GM12801 (cell line): Measurements from ENCODE around the gene MYO3B.

ENCODE experiments used
- TF ChIP-seq, protein P1 (sequence below): IDR thresholded peaks from one replicate; pipeline ENCODE4 v1.5.1; 2011; ENCODE audit warnings: control low read depth; ENCODE audit not compliant: insufficient read length; ENCODE audit errors: extremely low read depth

MYO3B gene

DNA sequence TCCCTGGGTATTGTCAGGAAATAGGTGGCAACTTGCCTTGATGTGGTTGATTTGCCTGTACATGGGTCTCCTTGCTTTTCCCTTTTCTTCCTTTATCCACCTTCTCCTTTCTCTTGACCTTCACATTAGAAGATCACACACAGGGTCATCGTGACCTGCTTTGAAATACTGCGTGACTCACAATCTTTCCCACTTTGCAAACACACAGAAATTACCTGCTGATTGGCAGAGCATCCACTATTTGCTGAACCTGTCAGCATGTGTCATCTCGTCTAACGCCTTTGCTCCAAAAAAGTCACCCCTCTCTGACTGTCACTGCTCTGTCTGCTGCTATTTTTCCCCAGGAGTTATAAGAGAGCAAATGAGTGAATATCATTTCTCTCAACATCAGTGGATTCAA, 60.8 kb downstream of the MYO3B start:
- TF ChIP-seq, protein P1, sequence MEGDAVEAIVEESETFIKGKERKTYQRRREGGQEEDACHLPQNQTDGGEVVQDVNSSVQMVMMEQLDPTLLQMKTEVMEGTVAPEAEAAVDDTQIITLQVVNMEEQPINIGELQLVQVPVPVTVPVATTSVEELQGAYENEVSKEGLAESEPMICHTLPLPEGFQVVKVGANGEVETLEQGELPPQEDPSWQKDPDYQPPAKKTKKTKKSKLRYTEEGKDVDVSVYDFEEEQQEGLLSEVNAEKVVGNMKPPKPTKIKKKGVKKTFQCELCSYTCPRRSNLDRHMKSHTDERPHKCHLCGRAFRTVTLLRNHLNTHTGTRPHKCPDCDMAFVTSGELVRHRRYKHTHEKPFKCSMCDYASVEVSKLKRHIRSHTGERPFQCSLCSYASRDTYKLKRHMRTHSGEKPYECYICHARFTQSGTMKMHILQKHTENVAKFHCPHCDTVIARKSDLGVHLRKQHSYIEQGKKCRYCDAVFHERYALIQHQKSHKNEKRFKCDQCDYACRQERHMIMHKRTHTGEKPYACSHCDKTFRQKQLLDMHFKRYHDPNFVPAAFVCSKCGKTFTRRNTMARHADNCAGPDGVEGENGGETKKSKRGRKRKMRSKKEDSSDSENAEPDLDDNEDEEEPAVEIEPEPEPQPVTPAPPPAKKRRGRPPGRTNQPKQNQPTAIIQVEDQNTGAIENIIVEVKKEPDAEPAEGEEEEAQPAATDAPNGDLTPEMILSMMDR: no peak

DNA sequence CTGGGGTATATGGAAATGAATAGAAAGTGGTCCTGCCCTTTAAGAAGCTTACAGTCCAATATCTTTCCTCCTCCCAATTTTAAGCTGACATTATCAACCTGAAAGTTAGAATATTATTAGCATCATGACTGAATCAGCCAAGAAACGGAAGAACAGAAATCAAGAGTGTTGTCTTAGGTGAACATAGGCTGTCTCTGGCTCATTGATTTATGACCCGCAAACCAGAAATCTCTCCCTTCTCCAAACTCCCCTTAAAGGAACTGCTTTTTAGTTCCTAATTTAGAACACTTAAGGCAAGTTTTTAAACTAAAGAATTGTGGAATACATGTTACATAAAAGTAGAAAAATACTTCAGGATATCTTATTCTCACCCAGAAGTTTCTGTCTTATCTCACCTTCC, 62.7 kb downstream of the MYO3B start:
- TF ChIP-seq, protein P1: no peak

DNA sequence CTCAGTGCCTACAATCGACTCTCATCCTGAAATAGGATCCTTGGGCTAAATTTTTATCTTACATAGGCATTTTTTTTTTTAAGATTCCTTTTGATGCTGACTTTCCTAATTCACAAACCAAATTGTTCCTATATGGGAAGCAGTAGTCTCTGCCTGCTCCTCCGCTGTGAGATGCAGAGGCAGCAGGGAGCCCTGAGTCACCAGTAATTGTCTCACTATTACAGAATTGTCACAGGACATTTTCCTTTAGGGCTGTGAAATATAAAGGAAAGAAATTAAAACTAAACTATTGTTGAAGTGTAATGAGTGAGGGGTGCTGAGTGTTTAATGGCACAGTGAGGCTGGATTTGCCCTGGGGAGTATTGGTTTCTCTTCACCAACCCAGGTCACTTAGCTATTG, 63.8 kb downstream of the MYO3B start:
- TF ChIP-seq, protein P1: no peak

DNA sequence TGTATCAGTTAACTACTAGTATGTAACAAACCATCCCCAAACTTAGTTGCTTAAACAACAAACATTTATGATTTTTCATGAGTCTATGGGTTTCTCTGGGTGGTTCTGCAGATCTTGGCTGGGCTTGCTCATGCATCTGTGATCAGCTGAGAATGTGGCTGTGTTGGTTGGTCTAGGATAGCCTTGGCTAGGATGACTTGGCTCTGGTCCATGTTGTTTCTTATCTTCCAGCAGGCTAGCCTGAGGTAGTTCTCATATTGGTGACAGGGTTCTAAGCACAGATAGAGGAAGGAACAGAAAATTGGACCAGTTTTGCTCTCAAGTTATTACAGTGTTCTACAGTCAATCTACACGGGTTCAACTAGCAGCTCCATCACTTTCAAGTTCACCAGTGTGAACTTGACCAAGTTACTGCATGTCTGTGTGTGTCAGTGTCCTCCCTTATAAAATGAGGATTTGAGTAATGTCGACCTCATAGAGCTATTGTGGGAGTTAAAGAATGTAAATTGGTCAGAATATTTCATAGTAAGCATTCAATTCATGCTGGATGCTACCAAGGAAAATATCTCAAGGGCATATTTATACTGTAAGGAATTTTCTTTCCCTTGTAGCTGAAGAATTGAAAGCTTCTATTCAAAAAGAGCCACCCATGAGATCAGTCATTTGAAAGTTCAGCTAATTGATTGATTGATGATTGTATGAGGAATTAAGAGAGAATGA, 65.3 kb downstream of the MYO3B start:
- TF ChIP-seq, protein P1: no peak

DNA sequence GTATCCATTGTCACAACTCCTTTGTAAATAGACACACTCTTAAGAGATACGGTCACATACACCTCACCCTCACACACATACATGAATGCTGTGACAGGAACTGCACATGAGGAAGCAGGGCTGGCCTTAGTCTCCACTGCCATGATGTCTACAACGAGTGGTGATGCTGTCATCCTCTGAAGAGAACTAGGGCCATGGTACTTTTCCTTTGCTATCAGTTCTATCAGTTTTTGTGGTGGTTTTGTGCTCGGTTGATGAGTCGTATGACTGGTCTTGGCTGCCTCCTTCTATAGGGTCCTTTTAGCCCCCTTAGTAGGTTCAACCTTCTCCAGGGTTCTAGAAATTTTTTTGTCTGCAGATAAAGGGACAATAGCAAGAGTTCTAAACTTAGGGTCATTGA, 66.0 kb downstream of the MYO3B start:
- TF ChIP-seq, protein P1: no peak

DNA sequence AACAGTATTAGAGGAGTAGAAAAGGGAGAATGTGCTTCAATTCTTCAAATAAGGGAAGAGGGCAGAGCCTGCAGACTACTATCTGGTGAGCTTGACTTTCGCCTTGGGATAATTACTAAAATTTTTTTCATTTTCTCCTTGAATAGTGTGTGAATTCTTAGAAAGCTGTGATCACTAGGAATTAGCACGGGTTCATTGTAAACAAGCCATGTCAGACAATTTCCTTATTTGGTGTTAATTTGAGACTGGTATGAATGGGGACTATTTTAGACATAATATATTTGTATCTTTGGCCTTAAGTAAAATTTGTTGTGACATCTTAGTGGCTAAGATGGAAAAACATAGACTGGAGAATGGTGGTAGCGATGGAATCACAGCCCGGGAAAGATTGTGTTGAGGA, 66.6 kb downstream of the MYO3B start:
- TF ChIP-seq, protein P1: no peak

DNA sequence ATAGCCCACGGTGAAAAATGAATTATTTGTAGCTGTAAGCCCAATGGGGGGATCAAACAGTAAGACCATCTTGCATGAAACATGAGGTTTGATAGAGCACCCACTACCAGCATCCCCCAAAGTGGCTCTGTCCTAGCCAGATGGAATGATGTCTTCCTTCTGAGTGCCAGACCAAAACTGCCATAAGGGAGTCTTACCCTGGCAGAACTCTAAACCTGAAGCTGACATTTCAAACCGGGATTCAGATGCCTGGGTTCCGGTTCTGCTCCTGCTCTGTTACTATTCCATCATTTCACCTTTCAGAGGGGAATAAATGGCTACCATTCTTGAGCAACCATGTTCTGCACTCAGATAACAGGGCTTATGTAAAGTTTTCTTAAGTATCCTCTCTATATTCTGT, 67.4 kb downstream of the MYO3B start:
- TF ChIP-seq, protein P1: no peak
